Endothelial cell of umbilical vein (primary cell): ENCODE measurements around the gene SSUH2.

ENCODE experiments used
- CTCF ChIP-seq, 2 donors: IDR thresholded peaks; 1 replicate in 1 of 2; 2 replicates in 1 of 2; pipeline ENCODE4 v1.5.1; 2011; ENCODE audit warnings: low read length in 2 of 2, mild to moderate bottlenecking in 2 of 2, moderate library complexity in 2 of 2, control low read depth in 1 of 2, inconsistent platforms in 1 of 2, low read depth in 1 of 2; ENCODE audit not compliant: insufficient read depth in 1 of 2; ENCODE audit errors: extremely low read depth in 1 of 2
- MAX ChIP-seq: IDR thresholded peaks from 2 replicates; pipeline ENCODE4 v1.6.1; 2011; ENCODE audit not compliant: insufficient read depth, insufficient read length
- POLR2A ChIP-seq: IDR thresholded peaks from 2 replicates; pipeline ENCODE4 v1.6.1; 2012; ENCODE audit warnings: low read depth, mild to moderate bottlenecking, control low read depth, low read length

- no peak for TF ChIP-seq CTCF (IDR thresholded peaks at IDR 0.05; ENCODE audit: extremely low read depth in 1 of 2, insufficient read depth in 1 of 2, low read depth in 1 of 2, low read length in 2 of 2)
- TF ChIP-seq MAX, result no peak
- no peak for TF ChIP-seq POLR2A
Measured at GRCh38 chr3:8574670-8575322, 69.8 kb downstream of the SSUH2 start.
